AG04450 (cell line): ENCODE data around the gene SPINK4. TPM values are rescaled to one million over a fixed set of nuclear protein-coding genes. Genes with fewer than 3 reads are reported as not detected.

Experiments
- CTCF ChIA-PET: fragments of 300-600, 350-600 bp; formaldehyde crosslinking; extraction: SDS; loops from one replicate; lab custom pipeline; 2022; ENCODE audit warnings: antibody characterized with exemption, inconsistent platforms; lab: Charles Lee
- POLR2A ChIA-PET: fragments of 350-600 bp; formaldehyde crosslinking; extraction: SDS; loops from one replicate; lab custom pipeline; 2021; ENCODE audit warnings: antibody characterized with exemption, inconsistent platforms; lab: Yijun Ruan, JAX
- DNase-seq: peaks from one replicate; pipeline ENCODE4 v3.0.0-alpha.2; 2011; ENCODE audit warnings: low read depth, low spot score
- H3K27ac ChIP-seq: one replicate; pipeline ENCODE4 v1.5.1; 2012; ENCODE audit warnings: low read depth, low read length, control low read depth
- H3K27me3 ChIP-seq: one replicate; pipeline ENCODE4 v1.6.0; 2012; ENCODE audit warnings: low read length; ENCODE audit not compliant: control insufficient read depth, insufficient read depth
- H3K4me3 ChIP-seq: 2 replicates; pipeline ENCODE4 v1.5.1; 2011; ENCODE audit warnings: mild to moderate bottlenecking, low read depth, low read length, control low read depth
- H3K9me3 ChIP-seq: 2 replicates; pipeline ENCODE4 v1.5.1; 2012; ENCODE audit warnings: low read length; ENCODE audit not compliant: control insufficient read depth, insufficient read depth
- CTCF ChIP-seq: IDR thresholded peaks from 2 replicates; pipeline ENCODE4 v1.5.1; 2011; ENCODE audit warnings: low read depth, low read length, control low read depth, inconsistent platforms
- polyA plus RNA-seq: library from polyadenylated mRNA; depleted of rRNA; stranded (reverse); fragments of >200 nt; gene quantifications from 2 replicates; pipeline ENCODE4 v1.2.3, GENCODE V29; 2011

SPINK4 gene
- polyA plus RNA-seq, 1 experiment: not detected

GRCh38 chr9:33291031-33291397 is 51.0 kb downstream of the SPINK4 start:
- Histone ChIP-seq H3K27ac (peak overlapping the region; percentile 100), H3K9me3 (peaks cover 4% of the 10 kb centered on the region; the same call in 1 of the 2 replicates), H3K4me3 (peak overlapping the region; percentile 97), H3K27me3 (no peaks in the 10 kb centered on the region)
- ChIA-PET CTCF (interaction anchor here (0.9 to 1.3 kb wide), 2 partner anchors 162 to 175 kb away, joined by 4 to 5 read pairs; no protein-coding TSS in a partner anchor), POLR2A (interaction anchor here (0.6 to 2.1 kb wide), 9 partner anchors 12 to 266 kb away, joined by 3 to 37 read pairs (median 4); partner anchors contain the start of genes B4GALT1 and DNAJA1)
- DNase-seq: no peak
- no peak for TF ChIP-seq CTCF

- Histone ChIP-seq H3K27me3 (no peaks in the 10 kb centered on the region), H3K27ac (no peak overlapping the region), H3K4me3 (no peak overlapping the region), H3K9me3 (peaks cover 4% of the 10 kb centered on the region; the same call in 1 of the 2 replicates)
- TF ChIP-seq CTCF: no peak
- CTCF ChIA-PET: interaction anchor here (0.9 to 1.3 kb wide), 2 partner anchors 161 to 175 kb away, joined by 4 to 5 read pairs; no protein-coding TSS in a partner anchor
- no peak for DNase-seq
- POLR2A ChIA-PET: no interaction called here
Measured at GRCh38 chr9:33291901-33292300, 51.9 kb downstream of the SPINK4 start.

GRCh38 chr9:33293782-33294181 is 53.8 kb downstream of the SPINK4 start:
- DNase-seq: no peak
- TF ChIP-seq CTCF: no peak
- Histone ChIP-seq H3K27ac (no peak overlapping the region), H3K4me3 (no peak overlapping the region), H3K27me3 (no peaks in the 10 kb centered on the region), H3K9me3 (peaks cover 4% of the 10 kb centered on the region; the same call in 1 of the 2 replicates)
- ChIA-PET CTCF (no interaction called here), POLR2A (interaction anchor here (0.6 kb wide), 1 partner anchor 9 kb away, joined by 6 read pairs; no protein-coding TSS in a partner anchor)

- no peak for TF ChIP-seq CTCF
- no peak for DNase-seq
- no peaks in the 10 kb centered on the region for H3K27me3 ChIP-seq
- no peak overlapping the region for H3K4me3 ChIP-seq
- no peak overlapping the region for H3K27ac ChIP-seq
- peaks cover 4% of the 10 kb centered on the region; the same call in 1 of the 2 replicates for H3K9me3 ChIP-seq
- POLR2A ChIA-PET: no interaction called here
- CTCF ChIA-PET: no interaction called here
Measured at GRCh38 chr9:33294670-33295432, 54.9 kb downstream of the SPINK4 start.

- CTCF ChIA-PET: interaction anchor here (0.7 to 2.1 kb wide), 2 partner anchors 10 to 158 kb away, joined by 4 to 10 read pairs; no protein-coding TSS in a partner anchor
Measured at GRCh38 chr9:33295571-33295970, 55.6 kb downstream of the SPINK4 start.

More at GRCh38 chr9:33295571-33295970, 55.6 kb downstream of the SPINK4 start:
- peaks cover 3% of the 10 kb centered on the region; the same call in 1 of the 2 replicates for H3K9me3 ChIP-seq
- H3K4me3 ChIP-seq: no peak overlapping the region
- DNase-seq: no peak
- no peak overlapping the region for H3K27ac ChIP-seq
- TF ChIP-seq CTCF: no peak
- H3K27me3 ChIP-seq: no peaks in the 10 kb centered on the region
- POLR2A ChIA-PET: interaction anchor here (0.6 kb wide), 1 partner anchor 29 kb away, joined by 3 read pairs; no protein-coding TSS in a partner anchor
